ENCODE data around the gene TTLL13. TPM values are rescaled to one million over a fixed set of nuclear protein-coding genes. Genes with fewer than 3 reads are reported as not detected.

The TTLL13 gene
- total RNA-seq, 4 donors from 2014 or later, result 0.32 to 0.42 TPM; not detected in 2

- Histone ChIP-seq H3K4me3 (no peak overlapping the region), H3K9me3 (no peaks in the 10 kb centered on the region), H3K27me3 (no peaks in the 10 kb centered on the region), H3K27ac (replicated peaks in 1 of 4) (peak overlapping the region; percentile 36 to 97 (median 71)), H3K36me3 (peaks cover 15 to 63% (median 55%) of the 10 kb centered on the region in 4 donors), H3K4me1 (peaks cover 41 to 63% (median 61%) of the 10 kb centered on the region in 4 donors)
- DNase-seq (ENCODE audit: extremely low spot score), result no peak
- intact Hi-C loops (cut with DNase I), result no loop called here
- TF ChIP-seq POLR2A (IDR thresholded peaks at IDR 0.05; ENCODE audit: low read depth), result no peak
- TF ChIP-seq POLR2AphosphoS5 (IDR thresholded peaks at IDR 0.05), result no peak
- TF ChIP-seq EP300 (IDR thresholded peaks at IDR 0.05), result no peak
- no peak for TF ChIP-seq CTCF (IDR thresholded peaks at IDR 0.05)
- 63% methylated on average over 24 of the region's 27 CpGs for WGBS
These were observed 18.0 kb upstream of the TTLL13 start for GRCh38 chr15:90231028-90232017.

- Histone ChIP-seq H3K27me3 (no peaks in the 10 kb centered on the region), H3K9me3 (no peaks in the 10 kb centered on the region), H3K27ac (replicated peaks in 1 of 4) (peak overlapping the region in 3 of 4 donors; percentile 53 to 97 (median 89)), H3K4me1 (peaks cover 41 to 63% (median 61%) of the 10 kb centered on the region in 4 donors), H3K4me3 (peak overlapping the region in 1 of 4 donors; percentile 80), H3K36me3 (peaks cover 12 to 63% (median 54%) of the 10 kb centered on the region in 4 donors)
- TF ChIP-seq CTCF (IDR thresholded peaks at IDR 0.05) (no peak), POLR2A (IDR thresholded peaks at IDR 0.05; ENCODE audit: low read depth) (no peak), POLR2AphosphoS5 (IDR thresholded peaks at IDR 0.05) (no peak), EP300 (IDR thresholded peaks at IDR 0.05) (no peak)
- intact Hi-C loops (cut with DNase I), result no loop called here
- 95% methylated on average over 7 of the region's 13 CpGs for WGBS
- no peak for DNase-seq (ENCODE audit: extremely low spot score)
These were observed 17.2 kb upstream of the TTLL13 start for GRCh38 chr15:90232196-90232595.

- peak; percentile 41 to 65 (median 55) for TF ChIP-seq CTCF (IDR thresholded peaks at IDR 0.05)
- TF ChIP-seq POLR2AphosphoS5 (IDR thresholded peaks at IDR 0.05), result peak in 1 of 2 donors; percentile 11
- no peak for TF ChIP-seq POLR2A (IDR thresholded peaks at IDR 0.05; ENCODE audit: low read depth)
- DNase-seq (ENCODE audit: extremely low spot score), result no peak
- Histone ChIP-seq H3K27ac (replicated peaks in 1 of 4) (peak overlapping the region; percentile 89 to 97 (median 91)), H3K4me3 (peak overlapping the region; percentile 80 to 93 (median 92)), H3K4me1 (peaks cover 41 to 63% (median 60%) of the 10 kb centered on the region in 4 donors), H3K27me3 (no peaks in the 10 kb centered on the region), H3K36me3 (peaks cover 9 to 60% (median 52%) of the 10 kb centered on the region in 4 donors), H3K9me3 (no peaks in the 10 kb centered on the region)
- 15% methylated on average over 9 of the region's 9 CpGs for WGBS
- intact Hi-C loops (cut with DNase I), result no loop called here
These were observed 16.4 kb upstream of the TTLL13 start for GRCh38 chr15:90232941-90233386.

GRCh38 chr15:90233387-90234095 is 15.8 kb upstream of the TTLL13 start, which contains the start of gene CIB1:
CIB1 (minus strand) TSS chr15:90233941; CDS start chr15:90233885, 56 bp downstream.
- H3K27ac ChIP-seq (replicated peaks in 1 of 4), result peak within 1 kb of the TSS; percentile 89 to 97 (median 91)
- peaks cover 4 to 60% (median 51%) of the 10 kb centered on the region in 4 donors for H3K36me3 ChIP-seq
- H3K9me3 ChIP-seq, result no peaks in the 10 kb centered on the region
- peak; percentile 98 for DNase-seq (ENCODE audit: extremely low spot score)
- 0% methylated on average over 3 of the region's 63 CpGs for WGBS
- intact Hi-C loops (cut with DNase I), result no loop called here
- H3K27me3 ChIP-seq, result no peaks in the 10 kb centered on the region
- H3K4me1 ChIP-seq, result peaks cover 41 to 58% (median 56%) of the 10 kb centered on the region in 4 donors
- no peak for TF ChIP-seq EP300 (IDR thresholded peaks at IDR 0.05)
- TF ChIP-seq POLR2AphosphoS5 (IDR thresholded peaks at IDR 0.05), result peak; percentile 77 to 87
- no peak for TF ChIP-seq CTCF (IDR thresholded peaks at IDR 0.05)
- peak; percentile 54 for TF ChIP-seq POLR2A (IDR thresholded peaks at IDR 0.05; ENCODE audit: low read depth)
- H3K4me3 ChIP-seq, result peak within 1 kb of the TSS; percentile 80 to 93 (median 92)

Measured in esophagus muscularis mucosa (tissue), 4 donors.